HepG2 (cell line): Measurements from ENCODE around the gene CLEC16A. TPM values are rescaled to one million over a fixed set of nuclear protein-coding genes. Genes with fewer than 3 reads are reported as not detected.

Experiments
- ATAC-seq: fragments of 200-7000 bp; cut with Tn5 transposase; 3 replicates; pipeline ENCODE4 v1.9.1; 2020; ENCODE audit warnings: mild to moderate bottlenecking, moderate library complexity
- BruUV-seq: library from RNA; stranded (reverse); fragments of 400-500 nt; replicated peaks from 2 replicates; lab custom pipeline; 2021; lab: Mats Ljungman, UMichigan
- CTCF ChIA-PET: fragments of 300-600 bp; formaldehyde crosslinking; extraction: SDS; loops from one replicate; lab custom pipeline; 2021; ENCODE audit warnings: low total read pairs, inconsistent platforms, low intra/inter-chr PET ratio; lab: Yijun Ruan, JAX
- POLR2A ChIA-PET: fragments of 350-600 bp; sonication (Branson Sonifier 250); formaldehyde crosslinking; loops from one replicate; lab custom pipeline; 2020; ENCODE audit warnings: antibody characterized with exemption, inconsistent platforms; lab: Yijun Ruan, JAX
- DNase-seq: peaks from one replicate; pipeline ENCODE4 v3.0.0-alpha.2; 2015; ENCODE audit warnings: low spot score
- FAIRE-seq: peaks from 3 replicates; lab custom pipeline; 2011; peaks lifted over from hg19 to GRCh38; lab: Jason Lieb, UNC
- H2AFZ ChIP-seq: one replicate; pipeline ENCODE4 v1.6.1; 2011; ENCODE audit warnings: low read length, inconsistent platforms
- H3K27ac ChIP-seq: fragments of 300-600 bp; 3 replicates; pipeline ENCODE4 v1.8.0; 2011; ENCODE audit warnings: mixed run types, mild to moderate bottlenecking, mixed read lengths, low read length, inconsistent platforms; ENCODE audit not compliant: insufficient read depth; ENCODE audit errors: extremely low read length
- H3K27me3 ChIP-seq, 2 experiments: fragments of 200-600 bp in 1 of 2; 2 replicates in 1 of 2; 3 replicates in 1 of 2; pipeline versions ENCODE4 v1.6.0 to v1.8.0; 2011; ENCODE audit warnings: low read length in 2 of 2, mild to moderate bottlenecking in 2 of 2, moderate library complexity in 2 of 2, inconsistent platforms in 1 of 2; ENCODE audit not compliant: insufficient read depth in 2 of 2, control insufficient read depth in 1 of 2
- H3K36me3 ChIP-seq, 2 experiments: fragments of 200-600 bp in 1 of 2; replicated peaks in 1 of 2; 2 replicates in 1 of 2; 3 replicates in 1 of 2; pipeline versions ENCODE4 v1.5.1 to v1.8.0; 2011; ENCODE audit warnings: low read length in 2 of 2, inconsistent platforms in 1 of 2; ENCODE audit not compliant: insufficient read depth in 2 of 2, control insufficient read depth in 1 of 2
- H3K4me1 ChIP-seq: 2 replicates; pipeline ENCODE4 v1.5.1; 2012; ENCODE audit warnings: low read length, inconsistent platforms; ENCODE audit not compliant: insufficient read depth
- H3K4me2 ChIP-seq: 2 replicates; pipeline ENCODE4 v1.6.0; 2011; ENCODE audit warnings: low read depth, low read length, inconsistent platforms
- H3K4me3 ChIP-seq, 3 experiments: fragments of 200-600 bp in 1 of 3; sonication (generic), shearing (Covaris generic) in 1 of 3; replicated peaks in 1 of 3; 2 replicates each; pipeline ENCODE4 v1.5.1; 2011 to 2016; ENCODE audit warnings: low read length in 3 of 3, inconsistent platforms in 2 of 3, low read depth in 2 of 3, mild to moderate bottlenecking in 2 of 3, control low read depth in 1 of 3, mixed read lengths in 1 of 3; ENCODE audit not compliant: insufficient read depth in 1 of 3
- H3K79me2 ChIP-seq: one replicate; pipeline ENCODE4 v1.6.1; 2011; ENCODE audit warnings: low read length, inconsistent platforms; ENCODE audit not compliant: insufficient read depth
- H3K9ac ChIP-seq: 2 replicates; pipeline ENCODE4 v1.6.0; 2011; ENCODE audit warnings: mild to moderate bottlenecking, low read depth, low read length, inconsistent platforms; ENCODE audit not compliant: insufficient read depth
- H3K9me3 ChIP-seq: 2 replicates; pipeline ENCODE4 v1.5.1; 2012; ENCODE audit warnings: mild to moderate bottlenecking, low read length
- H4K20me1 ChIP-seq: 2 replicates; pipeline ENCODE4 v1.6.0; 2011; ENCODE audit warnings: inconsistent platforms, mild to moderate bottlenecking, low read length, moderate library complexity; ENCODE audit not compliant: insufficient read depth
- AHR ChIP-seq: IDR thresholded peaks from 2 replicates; pipeline ENCODE4 v1.6.1; 2018; ENCODE audit warnings: missing genetic modification reagents, missing compliant biosample characterization
- FOXK2 ChIP-seq: fragments of 450-650 bp; IDR thresholded peaks from 2 replicates; pipeline ENCODE4 v1.6.1; 2016
- JUN ChIP-seq: sonication (generic); formaldehyde crosslinking; IDR thresholded peaks from 2 replicates; pipeline ENCODE4 v1.4.0; 2020; ENCODE audit warnings: mild to moderate bottlenecking, missing genetic modification reagents
- MAZ ChIP-seq, 2 experiments: sonication (generic) in 1 of 2; formaldehyde crosslinking in 1 of 2; IDR thresholded peaks; 2 replicates each; pipeline versions ENCODE4 v1.5.0 to v1.6.1; 2012 to 2020; ENCODE audit warnings: low read depth in 2 of 2, mild to moderate bottlenecking in 2 of 2, borderline replicate concordance in 1 of 2, improper control_type of control experiment in 1 of 2, low read length in 1 of 2, missing genetic modification reagents in 1 of 2, moderate library complexity in 1 of 2
- MBNL3 ChIP-seq: fragments of 250-450 bp; sonication (Bioruptor Pico); conservative IDR thresholded peaks from 2 replicates; pipeline ENCODE4 v1.8.0; 2022; ENCODE audit warnings: mild to moderate bottlenecking, inconsistent platforms
- PHB2 ChIP-seq: fragments of 450-650 bp; IDR thresholded peaks from 2 replicates; pipeline ENCODE4 v1.6.1; 2018; ENCODE audit not compliant: partially characterized antibody
- PPARG ChIP-seq: conservative IDR thresholded peaks from 2 replicates; pipeline ENCODE4 v1.6.1; 2016; ENCODE audit warnings: missing biosample characterization, missing genetic modification reagents
- STAT5B ChIP-seq: sonication (generic); formaldehyde crosslinking; IDR thresholded peaks from 2 replicates; pipeline ENCODE4 v1.4.0; 2020; ENCODE audit warnings: missing genetic modification reagents
- TBP ChIP-seq: sonication (generic); formaldehyde crosslinking; IDR thresholded peaks from 2 replicates; pipeline ENCODE4 v1.5.0; 2020; ENCODE audit warnings: missing genetic modification reagents
- TOE1 ChIP-seq: sonication (generic); formaldehyde crosslinking; IDR thresholded peaks from 2 replicates; pipeline ENCODE4 v1.4.0; 2020; ENCODE audit warnings: mild to moderate bottlenecking, missing genetic modification reagents
- TSC22D2 ChIP-seq: sonication (generic); formaldehyde crosslinking; IDR thresholded peaks from 2 replicates; pipeline ENCODE4 v1.5.1; 2020; ENCODE audit warnings: missing genetic modification reagents, mild to moderate bottlenecking, borderline replicate concordance
- XBP1 ChIP-seq: sonication (generic); formaldehyde crosslinking; IDR thresholded peaks from 2 replicates; pipeline ENCODE4 v1.5.0; 2020; ENCODE audit warnings: missing genetic modification reagents
- ZBTB8A ChIP-seq: sonication (generic); formaldehyde crosslinking; IDR thresholded peaks from 2 replicates; pipeline ENCODE4 v1.4.0; 2020; ENCODE audit warnings: mild to moderate bottlenecking, low read depth, missing genetic modification reagents, borderline replicate concordance
- ZNF746 ChIP-seq: sonication (generic); formaldehyde crosslinking; IDR thresholded peaks from 2 replicates; pipeline ENCODE4 v1.8.0; 2022; ENCODE audit warnings: mild to moderate bottlenecking, missing genetic modification reagents
- ZSCAN31 ChIP-seq: sonication (generic); formaldehyde crosslinking; IDR thresholded peaks from 2 replicates; pipeline ENCODE4 v1.5.0; 2020; ENCODE audit warnings: low read depth, mild to moderate bottlenecking, missing genetic modification reagents
- WGBS: methylation state at CpG from one replicate; pipeline ENCODE4 v1.1.6; 2017; ENCODE audit warnings: low lambda C conversion rate; 5-methylcytosine and 5-hydroxymethylcytosine counted together
- in situ Hi-C: cut with HindIII; loops from 2 replicates; pipeline ENCODE4 v1.10.0; 2017; ENCODE audit warnings: low pct_unique_long_range_greater_than_20kb; ENCODE audit not compliant: extremely low pct_ligation_motif_present
- intact Hi-C: fragments of 100-400 bp; cut with micrococcal nuclease; formaldehyde crosslinking; loops from one replicate; pipeline ENCODE4 v1.10.0; 2022; ENCODE audit not compliant: unreplicated experiment
- polyA plus RNA-seq, 8 experiments: library from polyadenylated mRNA; depleted of rRNA in 3 of 8; stranded (reverse) in 7 of 8; unstranded in 1 of 8; fragments of >200 nt; fragmentation: Illumina TruSeq in 4 of 8; extraction: Trizol in 4 of 8; gene quantifications; 2 replicates each; pipeline versions ENCODE4 v1.2.1 to v1.2.3, GENCODE V29; 2011 to 2016; ENCODE audit warnings: low read depth in 4 of 8, missing spikeins in 1 of 8, mixed read lengths in 1 of 8; ENCODE audit not compliant: insufficient read depth in 1 of 8
- total RNA-seq, 5 experiments: library from RNA; depleted of rRNA; stranded (reverse); fragments of >200 nt; fragmentation: Illumina TruSeq; extraction: Trizol; gene quantifications; 2 replicates each; pipeline ENCODE4 v1.2.3, GENCODE V29; 2016; ENCODE audit warnings: low read depth in 1 of 5
- TF ChIP-seq, protein P1 (sequence below): sonication (generic); formaldehyde crosslinking; IDR thresholded peaks from 2 replicates; pipeline ENCODE4 v1.9.0; 2022; ENCODE audit warnings: low read depth, missing genetic modification reagents
- TF ChIP-seq, protein P2 (sequence below): sonication (generic); formaldehyde crosslinking; IDR thresholded peaks from 2 replicates; pipeline ENCODE4 v1.5.0; 2020; ENCODE audit warnings: missing genetic modification reagents

The CLEC16A gene
- total and polyA plus RNA-seq, 2 of the 13 experiments (the other 11 are each of a cell fraction or from before 2014, with no cell fraction given) = 8.5 to 10.3 TPM

DNA sequence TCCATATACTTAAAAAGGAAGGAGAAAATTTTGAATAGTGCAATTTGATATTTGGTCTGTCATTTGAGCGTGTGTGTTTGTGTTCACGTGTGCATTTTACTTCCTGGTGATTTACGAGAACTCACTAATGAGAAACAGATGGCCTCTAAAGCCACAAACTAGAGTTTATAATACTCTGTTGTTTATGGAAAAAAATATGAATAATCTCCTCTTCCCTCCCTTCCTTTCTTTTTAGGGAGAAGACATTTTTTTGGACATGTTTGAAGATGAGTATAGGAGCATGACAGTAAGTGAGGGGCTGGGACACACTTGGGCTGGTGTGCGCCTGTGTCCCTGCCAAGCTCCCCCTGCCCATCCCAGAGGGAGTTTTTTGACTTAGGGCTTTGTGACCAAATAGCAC is 102.7 kb downstream of the CLEC16A start:
- no peak for TF ChIP-seq TBP (CRISPR knock-in tag)
- TF ChIP-seq STAT5B (CRISPR knock-in tag) = no peak
- TF ChIP-seq AHR (CRISPR knock-in tag) = no peak
- TF ChIP-seq TOE1 (CRISPR knock-in tag) = no peak
- no peak for TF ChIP-seq TSC22D2
- TF ChIP-seq ZSCAN31 (CRISPR knock-in tag) = no peak
- no peak for TF ChIP-seq MBNL3 (CRISPR knock-in tag)
- no peak for TF ChIP-seq FOXK2
- TF ChIP-seq XBP1 (CRISPR knock-in tag) = no peak
- no peaks in the 10 kb centered on the region for H3K9me3 ChIP-seq
- H3K9ac ChIP-seq = no peak overlapping the region
- H3K4me2 ChIP-seq = no peak overlapping the region
- H3K36me3 ChIP-seq = peaks cover 11 to 14% of the 10 kb centered on the region in 2 experiments
- H3K4me1 ChIP-seq = no peaks in the 10 kb centered on the region
- H3K79me2 ChIP-seq = no peaks in the 10 kb centered on the region
- no peak overlapping the region for H3K4me3 ChIP-seq
- H4K20me1 ChIP-seq = no peaks in the 10 kb centered on the region
- 95% methylated on average over 4 of the region's 4 CpGs for WGBS
- CTCF ChIA-PET = no interaction called here
- DNase-seq (no peak), FAIRE-seq (no peak), ATAC-seq (no peak)
- POLR2A ChIA-PET = no interaction called here
- no peak overlapping the region for H3K27ac ChIP-seq
- no TSS peak for BruUV-seq
- in situ Hi-C loops (no loop called here), intact Hi-C loops (no loop called here)
- H2AFZ ChIP-seq = no peak overlapping the region
- H3K27me3 ChIP-seq = no peaks in the 10 kb centered on the region; a peak in 1 of 5 replicates

DNA sequence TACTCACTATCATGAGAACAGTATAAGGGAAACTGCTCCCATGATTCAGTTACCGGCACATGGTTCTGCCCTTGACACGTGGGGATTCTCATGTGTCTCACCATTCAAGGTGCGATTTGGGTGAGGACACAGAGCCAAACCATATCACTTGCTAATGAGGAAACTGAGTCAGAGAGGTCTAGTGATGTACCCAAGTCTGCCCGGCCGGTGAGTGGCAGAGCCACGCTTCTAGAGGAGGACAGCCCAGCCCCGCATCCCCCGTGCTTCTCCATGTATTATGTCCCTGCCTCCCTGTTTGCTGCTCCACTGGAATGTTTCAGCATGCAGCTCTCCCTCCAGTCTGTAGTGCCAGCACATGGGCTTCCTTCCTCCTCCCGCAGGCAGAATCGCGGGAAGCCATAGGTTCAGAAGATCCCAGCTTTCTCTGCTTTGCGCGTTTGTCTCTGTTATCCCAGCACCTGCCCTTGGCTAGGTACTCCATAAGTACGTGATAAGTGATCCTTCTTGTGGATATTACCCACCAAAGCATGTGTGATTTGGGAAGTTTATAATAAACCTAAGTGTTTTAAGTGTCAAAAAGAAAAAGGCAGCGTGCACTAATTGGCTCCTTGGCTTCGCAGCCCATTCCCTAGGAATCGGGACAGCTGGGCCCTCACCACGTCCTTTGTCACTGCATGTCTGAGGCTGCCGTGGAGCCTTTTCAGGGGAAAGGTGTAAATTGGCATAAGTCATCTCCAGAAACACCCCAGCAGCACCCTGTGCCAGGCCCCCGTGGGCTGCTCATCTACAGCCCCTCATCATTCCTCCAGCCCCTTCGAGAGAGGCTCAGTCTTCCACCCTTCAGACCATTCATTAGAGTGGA is 103.8 kb downstream of the CLEC16A start:
- no peak overlapping the region for H3K27ac ChIP-seq
- FAIRE-seq = no peak
- no TSS peak for BruUV-seq
- TF ChIP-seq, protein P1, sequence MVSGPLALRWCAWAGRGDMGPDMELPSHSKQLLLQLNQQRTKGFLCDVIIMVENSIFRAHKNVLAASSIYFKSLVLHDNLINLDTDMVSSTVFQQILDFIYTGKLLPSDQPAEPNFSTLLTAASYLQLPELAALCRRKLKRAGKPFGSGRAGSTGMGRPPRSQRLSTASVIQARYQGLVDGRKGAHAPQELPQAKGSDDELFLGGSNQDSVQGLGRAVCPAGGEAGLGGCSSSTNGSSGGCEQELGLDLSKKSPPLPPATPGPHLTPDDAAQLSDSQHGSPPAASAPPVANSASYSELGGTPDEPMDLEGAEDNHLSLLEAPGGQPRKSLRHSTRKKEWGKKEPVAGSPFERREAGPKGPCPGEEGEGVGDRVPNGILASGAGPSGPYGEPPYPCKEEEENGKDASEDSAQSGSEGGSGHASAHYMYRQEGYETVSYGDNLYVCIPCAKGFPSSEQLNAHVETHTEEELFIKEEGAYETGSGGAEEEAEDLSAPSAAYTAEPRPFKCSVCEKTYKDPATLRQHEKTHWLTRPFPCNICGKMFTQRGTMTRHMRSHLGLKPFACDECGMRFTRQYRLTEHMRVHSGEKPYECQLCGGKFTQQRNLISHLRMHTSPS (CRISPR knock-in tag) = no peak
- TF ChIP-seq ZNF746 (CRISPR knock-in tag) = no peak
- TF ChIP-seq, protein P2, sequence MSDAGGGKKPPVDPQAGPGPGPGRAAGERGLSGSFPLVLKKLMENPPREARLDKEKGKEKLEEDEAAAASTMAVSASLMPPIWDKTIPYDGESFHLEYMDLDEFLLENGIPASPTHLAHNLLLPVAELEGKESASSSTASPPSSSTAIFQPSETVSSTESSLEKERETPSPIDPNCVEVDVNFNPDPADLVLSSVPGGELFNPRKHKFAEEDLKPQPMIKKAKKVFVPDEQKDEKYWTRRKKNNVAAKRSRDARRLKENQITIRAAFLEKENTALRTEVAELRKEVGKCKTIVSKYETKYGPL (CRISPR knock-in tag) = no peak
- no peak for TF ChIP-seq MAZ (IDR thresholded peaks at IDR 0.05; ENCODE audit: borderline replicate concordance, low read depth, low read length)
- no peak for TF ChIP-seq MAZ (CRISPR knock-in tag; IDR thresholded peaks at IDR 0.05; ENCODE audit: low read depth)
- TF ChIP-seq ZBTB8A = no peak
- TF ChIP-seq JUN = no peak
- TF ChIP-seq PHB2 = no peak
- no peak for TF ChIP-seq PPARG (CRISPR knock-in tag)

More for the DNA sequence above, 103.8 kb downstream of the CLEC16A start:
- ATAC-seq (no peak), DNase-seq (no peak)
- H3K79me2 ChIP-seq = no peaks in the 10 kb centered on the region
- no peaks in the 10 kb centered on the region for H3K9me3 ChIP-seq
- CTCF ChIA-PET = no interaction called here
- no peaks in the 10 kb centered on the region; a peak in 1 of 5 replicates for H3K27me3 ChIP-seq
- 91% methylated on average over 21 of the region's 21 CpGs for WGBS
- intact Hi-C loops = no loop called here
- H4K20me1 ChIP-seq = no peaks in the 10 kb centered on the region
- no peak overlapping the region for H3K9ac ChIP-seq
- in situ Hi-C loops = no loop called here
- POLR2A ChIA-PET = no interaction called here
- no peak overlapping the region for H3K4me2 ChIP-seq
- no peaks in the 10 kb centered on the region for H3K4me1 ChIP-seq
- H3K36me3 ChIP-seq = peaks cover 8 to 9% of the 10 kb centered on the region in 2 experiments
- H2AFZ ChIP-seq = no peak overlapping the region
- no peak overlapping the region for H3K4me3 ChIP-seq
